ENCODE measurements around the gene UNC5C. TPM values are rescaled to one million over a fixed set of nuclear protein-coding genes. Genes with fewer than 3 reads are reported as not detected.

Gene UNC5C
- total RNA-seq, 3 donors from 2014 or later, result 6.2 to 20.9 (median 6.2) TPM

DNA sequence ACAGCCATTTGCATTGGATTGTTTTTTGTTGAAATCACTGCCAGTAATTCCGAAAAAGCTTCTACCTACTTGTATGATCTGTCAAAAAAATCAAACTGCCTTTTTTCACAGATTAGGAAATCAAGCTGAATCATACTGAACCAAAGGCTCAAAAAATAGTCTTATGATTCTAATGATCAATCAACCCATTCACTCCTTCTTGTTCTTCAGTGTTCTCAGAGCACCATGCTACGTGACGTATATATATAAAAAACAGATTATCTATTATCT is 187.1 kb downstream of the UNC5C start:
- no peaks in the 10 kb centered on the region for H3K27me3 ChIP-seq
- no peaks in the 10 kb centered on the region for H3K9me3 ChIP-seq
- H3K27ac ChIP-seq, result no peak overlapping the region
- H3K36me3 ChIP-seq, result no peaks in the 10 kb centered on the region
- H3K4me3 ChIP-seq, result no peak overlapping the region
- intact Hi-C loops (cut with DNase I; ENCODE audit: low total_unique reads), result no loop called here
- no peak for DNase-seq (ENCODE audit: low spot score in 2 of 2)
- H3K4me1 ChIP-seq, result no peaks in the 10 kb centered on the region
- TF ChIP-seq POLR2A (IDR thresholded peaks at IDR 0.05), result no peak
- TF ChIP-seq POLR2AphosphoS5 (IDR thresholded peaks at IDR 0.05), result no peak
- TF ChIP-seq CTCF (IDR thresholded peaks at IDR 0.05), result no peak

- Histone ChIP-seq H3K4me1 (no peaks in the 10 kb centered on the region), H3K9me3 (no peaks in the 10 kb centered on the region), H3K4me3 (no peak overlapping the region), H3K36me3 (no peaks in the 10 kb centered on the region), H3K27ac (no peak overlapping the region), H3K27me3 (no peaks in the 10 kb centered on the region)
- no peak for DNase-seq (ENCODE audit: low spot score in 2 of 2)
- TF ChIP-seq POLR2A (IDR thresholded peaks at IDR 0.05), result no peak
- no peak for TF ChIP-seq POLR2AphosphoS5 (IDR thresholded peaks at IDR 0.05)
- no peak for TF ChIP-seq CTCF (IDR thresholded peaks at IDR 0.05)
- intact Hi-C loops (cut with DNase I; ENCODE audit: low total_unique reads), result no loop called here
Observed at GRCh38 chr4:95360906-95361695, 187.7 kb downstream of the UNC5C start.

DNA sequence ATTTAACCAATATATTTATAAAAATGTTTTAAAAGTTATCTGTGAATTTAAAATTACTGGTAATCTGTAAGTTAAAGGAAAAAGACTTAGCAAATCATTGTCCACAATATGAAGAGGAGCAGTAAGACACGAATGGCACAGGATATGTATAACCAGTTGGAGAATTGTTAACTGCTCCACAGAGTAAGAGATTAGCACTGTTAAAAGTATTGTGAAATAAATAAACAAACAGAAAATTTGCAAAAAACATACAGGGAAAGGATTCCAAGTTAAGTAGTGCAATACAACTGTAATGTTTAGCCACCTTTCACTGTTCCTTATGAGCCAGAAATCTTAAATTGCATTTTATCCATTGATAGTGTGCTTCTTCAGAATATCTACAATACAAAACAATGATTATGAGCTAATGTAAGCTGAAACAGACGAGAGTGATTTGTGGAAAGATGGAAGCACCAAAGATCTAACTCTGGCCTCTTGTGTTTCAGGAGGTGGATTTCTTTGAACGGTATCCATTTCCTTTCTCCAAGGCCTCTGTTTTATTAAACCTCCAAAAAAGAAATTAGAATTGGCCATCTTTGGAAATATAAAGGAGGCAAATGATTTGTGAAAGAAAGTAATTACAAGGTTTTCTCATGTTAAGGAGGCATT is 188.4 kb downstream of the UNC5C start:
- Histone ChIP-seq H3K9me3 (no peaks in the 10 kb centered on the region), H3K4me3 (no peak overlapping the region), H3K27me3 (no peaks in the 10 kb centered on the region), H3K4me1 (no peaks in the 10 kb centered on the region), H3K36me3 (no peaks in the 10 kb centered on the region), H3K27ac (no peak overlapping the region)
- intact Hi-C loops (cut with DNase I; ENCODE audit: low total_unique reads), result no loop called here
- no peak for DNase-seq (ENCODE audit: low spot score in 2 of 2)
- TF ChIP-seq CTCF (IDR thresholded peaks at IDR 0.05) (no peak), POLR2AphosphoS5 (IDR thresholded peaks at IDR 0.05) (no peak)

DNA sequence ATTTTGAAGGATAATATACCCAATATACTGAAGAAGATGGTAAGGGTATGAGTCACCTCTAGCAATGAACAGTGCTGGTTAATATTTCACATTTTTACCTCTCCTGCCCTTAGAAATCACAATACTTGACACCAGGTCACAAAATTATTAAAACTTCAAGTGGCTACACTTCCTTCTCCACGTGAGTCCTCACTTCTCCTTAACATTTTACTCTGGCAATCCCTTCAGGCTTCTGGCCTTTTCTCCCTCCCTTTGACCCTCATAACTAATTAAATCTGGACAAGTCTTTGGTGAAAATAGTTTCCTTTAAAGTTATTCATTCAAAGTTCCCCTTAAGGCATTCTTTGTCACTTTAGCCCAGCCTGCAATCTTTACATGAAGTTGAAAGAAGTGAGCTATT is 190.4 kb downstream of the UNC5C start:
- Histone ChIP-seq H3K27ac (no peak overlapping the region), H3K4me1 (no peaks in the 10 kb centered on the region), H3K36me3 (no peaks in the 10 kb centered on the region), H3K4me3 (no peak overlapping the region), H3K9me3 (no peaks in the 10 kb centered on the region), H3K27me3 (no peaks in the 10 kb centered on the region)
- intact Hi-C loops (cut with DNase I; ENCODE audit: low total_unique reads), result no loop called here
- no peak for DNase-seq (ENCODE audit: low spot score in 2 of 2)
- TF ChIP-seq POLR2AphosphoS5 (IDR thresholded peaks at IDR 0.05) (no peak), CTCF (IDR thresholded peaks at IDR 0.05) (no peak), POLR2A (IDR thresholded peaks at IDR 0.05) (no peak)

DNA sequence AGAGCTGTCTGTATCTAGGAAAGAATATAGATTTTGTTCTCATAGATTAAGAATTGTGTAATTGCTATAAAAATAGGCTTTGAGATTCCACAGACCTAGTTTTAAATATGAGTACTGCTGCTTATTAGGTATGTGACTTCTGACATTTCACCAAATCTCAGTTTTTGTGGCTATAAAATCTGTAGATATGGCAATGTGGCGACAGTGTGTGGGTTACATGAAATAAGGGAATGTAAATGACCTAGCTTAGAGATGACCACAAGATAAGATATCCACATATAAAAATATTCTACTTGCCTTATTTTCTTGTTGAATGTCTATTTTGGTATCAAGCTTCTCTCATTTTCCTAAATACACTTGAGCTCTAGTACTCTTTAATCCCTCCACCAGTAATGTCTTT is 193.8 kb downstream of the UNC5C start:
- no peak overlapping the region for H3K27ac ChIP-seq
- no peaks in the 10 kb centered on the region for H3K4me1 ChIP-seq
- no peak for DNase-seq (ENCODE audit: low spot score in 2 of 2)
- H3K27me3 ChIP-seq, result no peaks in the 10 kb centered on the region
- intact Hi-C loops (cut with DNase I; ENCODE audit: low total_unique reads), result no loop called here
- TF ChIP-seq POLR2A (IDR thresholded peaks at IDR 0.05) (no peak), POLR2AphosphoS5 (IDR thresholded peaks at IDR 0.05) (no peak), CTCF (IDR thresholded peaks at IDR 0.05) (no peak)
- no peak overlapping the region for H3K4me3 ChIP-seq
- no peaks in the 10 kb centered on the region for H3K9me3 ChIP-seq
- H3K36me3 ChIP-seq, result no peaks in the 10 kb centered on the region

Measured in breast epithelium (tissue), 4 donors.